ENCODE data around the gene PRMT1.

Gene PRMT1

GRCh38 chr19:49651820-49652550, 25.1 kb upstream of the PRMT1 start:
- no peak for DNase-seq

GRCh38 chr19:49652551-49653465, 24.3 kb upstream of the PRMT1 start:
- DNase-seq = no peak

DNA sequence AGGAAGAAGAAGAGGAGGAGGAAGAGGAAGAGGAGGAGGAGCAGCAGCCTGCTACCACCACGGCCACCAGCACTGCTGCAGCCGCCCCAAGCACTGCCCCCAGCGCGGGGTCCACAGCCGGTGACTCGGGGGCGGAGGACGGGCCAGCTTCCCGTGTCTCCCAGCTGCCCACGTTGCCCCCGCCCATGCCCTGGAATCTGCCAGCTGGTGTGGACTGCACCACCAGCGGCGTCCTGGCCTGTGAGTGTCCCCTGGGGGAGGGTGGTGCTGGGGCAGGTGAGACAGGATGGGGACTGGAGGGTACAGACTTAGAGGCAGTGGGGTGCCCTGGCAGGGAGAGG, 23.6 kb upstream of the PRMT1 start:
- no peak for DNase-seq

DNA sequence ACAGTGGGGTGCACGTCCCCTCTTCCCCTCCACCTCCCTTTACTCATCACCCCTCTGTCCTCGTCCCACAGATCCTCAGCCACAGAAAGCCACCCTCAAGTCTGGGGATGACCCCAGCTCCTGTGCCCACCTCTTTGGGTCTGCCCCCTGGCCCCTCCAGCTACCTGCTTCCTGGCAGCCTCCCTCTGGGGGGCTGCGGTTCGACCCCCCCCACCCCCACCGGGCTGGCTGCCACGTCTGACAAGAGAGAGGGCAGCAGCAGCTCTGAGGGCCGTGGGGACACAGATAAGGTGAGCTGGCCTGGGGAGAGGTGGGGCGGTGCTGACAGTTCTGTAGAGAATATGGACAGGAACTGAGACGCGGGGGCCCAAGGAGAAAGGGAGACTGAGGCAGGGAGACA, 22.5 kb upstream of the PRMT1 start:
- no peak for DNase-seq

GRCh38 chr19:49655570-49656455, 21.3 kb upstream of the PRMT1 start:
- no peak for DNase-seq

GRCh38 chr19:49656456-49657109, 20.5 kb upstream of the PRMT1 start:
- DNase-seq = no peak

GRCh38 chr19:49657493-49658138, 19.5 kb upstream of the PRMT1 start:
- no peak for DNase-seq

DNA sequence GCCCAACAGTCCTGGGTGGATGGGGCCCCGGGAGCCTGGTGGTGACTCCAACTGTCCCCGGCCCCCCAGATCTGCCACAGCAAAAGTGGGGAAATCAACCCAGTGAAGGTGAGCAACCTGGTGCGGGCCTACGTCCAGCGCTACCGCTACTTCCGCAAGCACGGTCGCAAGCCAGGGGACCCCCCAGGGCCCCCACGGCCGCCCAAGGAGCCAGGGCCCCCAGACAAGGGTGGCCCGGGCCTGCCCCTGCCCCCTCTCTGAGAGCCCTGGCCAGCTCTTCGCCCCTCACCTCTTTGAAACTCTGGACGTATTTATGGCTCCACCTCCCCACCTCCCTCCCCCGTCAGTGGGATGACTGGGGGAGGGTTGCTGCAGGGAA, 18.9 kb upstream of the PRMT1 start:
- no peak for DNase-seq

DNA sequence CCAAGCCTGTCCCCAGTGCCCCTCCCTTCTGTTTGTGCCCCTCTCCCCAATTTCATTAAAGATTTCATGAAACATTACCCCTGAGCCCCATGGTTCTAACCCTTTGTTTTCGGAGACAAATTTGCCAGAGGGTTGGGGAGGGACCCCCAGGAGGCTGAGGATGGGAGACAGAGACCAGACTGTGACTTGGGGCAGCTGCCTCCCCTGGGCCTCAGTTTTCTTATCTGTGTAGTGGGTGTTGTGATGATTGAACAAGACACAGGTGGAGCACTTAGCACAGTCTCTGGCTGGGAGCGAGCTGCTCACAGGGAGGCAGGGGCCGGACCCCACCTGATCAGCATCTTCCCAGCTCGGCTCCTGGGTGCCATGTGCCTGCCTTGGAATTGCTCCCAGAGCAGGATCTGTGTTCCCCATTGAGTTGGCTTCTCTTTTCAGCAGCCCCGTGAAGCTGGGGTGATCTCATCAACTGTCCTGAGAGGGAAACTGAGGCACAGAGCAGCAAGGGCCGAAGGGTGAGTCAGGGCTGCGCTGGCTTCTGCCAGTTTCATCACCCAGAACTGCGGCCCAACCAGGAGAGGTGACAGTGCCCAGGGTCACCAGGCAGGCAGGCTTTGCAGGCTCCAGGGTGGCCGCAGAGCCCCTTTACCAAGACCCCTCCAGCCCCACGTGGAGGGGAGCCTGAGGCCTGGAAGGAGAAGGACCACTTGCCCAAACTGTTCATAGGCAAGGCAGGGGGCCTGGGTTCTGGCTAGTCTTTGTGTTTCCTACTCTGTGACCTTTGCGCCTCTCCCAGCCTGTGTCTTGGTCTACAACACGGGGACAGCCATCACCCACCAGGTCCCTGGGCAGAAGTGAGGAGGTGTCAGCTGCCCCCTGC, 18.3 kb upstream of the PRMT1 start:
- no peak for DNase-seq

- no peak for DNase-seq
Measured at GRCh38 chr19:49660338-49660961, 16.6 kb upstream of the PRMT1 start.

DNA sequence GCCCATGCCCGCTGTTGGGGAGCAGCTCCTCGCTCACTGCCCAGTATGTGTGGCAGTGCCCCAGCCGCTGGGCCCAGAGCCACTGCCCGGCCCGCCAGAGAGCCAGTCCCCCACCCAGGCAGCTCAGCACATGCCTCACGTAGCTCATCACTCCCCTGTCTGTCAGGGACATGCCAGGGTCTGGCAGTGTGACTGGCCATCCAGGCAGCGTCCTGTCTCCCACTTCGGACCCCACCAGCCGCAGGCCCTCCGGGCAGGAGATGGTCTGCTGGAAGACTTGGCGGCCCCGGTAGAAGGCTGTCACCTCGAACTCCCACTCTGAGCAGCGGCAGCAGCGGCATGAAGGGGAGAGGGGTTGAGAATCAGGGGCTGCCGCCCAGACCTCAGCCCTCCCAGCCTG, 15.1 kb upstream of the PRMT1 start:
- DNase-seq = no peak

DNA sequence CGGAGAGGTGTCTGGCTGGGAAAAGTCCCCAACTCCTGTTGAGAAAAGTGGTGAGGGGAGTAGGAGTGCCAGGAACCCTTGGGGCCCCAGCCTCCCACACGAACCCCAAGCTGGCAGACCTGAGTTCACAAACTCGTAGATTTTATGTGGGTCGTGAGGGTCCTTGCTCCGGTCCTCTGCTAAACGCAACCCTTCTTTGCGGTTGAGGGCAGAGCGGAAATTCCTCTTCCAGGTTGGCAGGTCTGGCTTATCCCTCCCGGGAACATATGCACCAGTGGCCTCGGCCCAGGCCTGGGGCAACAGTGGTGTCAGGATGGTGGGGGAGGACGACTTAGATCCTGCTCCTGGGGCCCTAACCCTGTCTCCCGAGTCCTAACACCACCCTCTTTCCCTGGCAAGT, 13.8 kb upstream of the PRMT1 start:
- DNase-seq = no peak

GRCh38 chr19:49664171-49665035, 12.7 kb upstream of the PRMT1 start:
- peak; percentile 69 for DNase-seq

DNA sequence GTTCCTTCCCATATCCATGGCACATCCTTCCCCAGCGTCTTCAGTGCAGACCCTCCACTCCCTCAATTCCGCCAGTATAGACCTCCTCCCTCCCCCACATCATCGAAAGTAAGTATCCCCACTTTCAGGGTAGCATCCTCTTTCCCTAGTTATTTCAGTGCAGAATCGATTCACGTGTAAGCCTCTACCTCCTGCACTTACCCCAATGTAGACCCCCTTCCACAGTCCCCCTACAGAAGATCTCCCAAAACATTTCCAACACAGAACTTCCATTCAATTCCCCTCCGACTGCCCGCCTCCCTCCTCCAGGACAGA, 12.1 kb upstream of the PRMT1 start:
- DNase-seq = no peak

DNA sequence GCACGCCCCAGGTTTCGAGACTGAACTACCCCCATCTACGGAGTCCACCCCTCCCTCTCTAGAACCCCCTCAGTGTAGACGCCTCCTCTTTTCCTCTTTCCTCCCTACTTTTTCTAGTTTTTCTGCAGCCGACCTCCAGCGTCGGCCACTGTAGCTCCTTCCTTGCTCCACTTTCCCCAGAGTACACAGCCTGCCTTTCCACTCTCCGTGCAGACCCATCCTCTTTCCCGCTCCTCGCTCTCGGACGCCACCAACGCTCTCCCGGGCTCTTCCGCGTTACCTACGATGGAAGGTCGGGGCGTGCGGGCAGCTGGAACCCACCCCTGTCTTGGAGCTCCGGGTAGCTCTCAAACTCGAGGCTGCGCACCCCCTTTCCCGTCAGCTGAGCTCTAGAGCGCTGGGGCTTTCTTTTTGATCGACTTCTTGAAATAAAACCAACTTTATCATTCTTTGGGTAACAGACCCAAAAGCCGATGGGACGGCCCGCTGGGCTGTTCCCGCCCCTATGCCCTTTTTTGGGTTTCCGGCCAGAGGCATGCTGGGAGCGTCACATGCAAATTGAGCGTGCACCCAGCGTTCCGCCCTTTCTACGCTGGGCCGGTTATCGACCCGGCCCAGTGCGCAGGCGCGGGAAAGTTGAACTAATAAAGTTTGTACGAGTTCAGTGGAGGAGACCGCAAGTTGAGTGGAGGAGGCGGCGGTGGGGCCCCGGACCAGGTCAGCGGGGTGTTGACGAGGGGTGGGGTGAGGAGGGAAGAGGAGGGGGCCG, 11.5 kb upstream of the PRMT1 start, which contains the start of the genes BCL2L12 and IRF3:
TSS of gene BCL2L12 (plus strand) at position 583 of the 769 bp plus-strand sequence. CDS start 760 bp downstream, outside the sequence.
TSS of gene IRF3 (minus strand) at position 507 of the 769 bp plus-strand sequence. CDS start 1,019 bp downstream, outside the sequence.
- peak; percentile 92 for DNase-seq

DNA sequence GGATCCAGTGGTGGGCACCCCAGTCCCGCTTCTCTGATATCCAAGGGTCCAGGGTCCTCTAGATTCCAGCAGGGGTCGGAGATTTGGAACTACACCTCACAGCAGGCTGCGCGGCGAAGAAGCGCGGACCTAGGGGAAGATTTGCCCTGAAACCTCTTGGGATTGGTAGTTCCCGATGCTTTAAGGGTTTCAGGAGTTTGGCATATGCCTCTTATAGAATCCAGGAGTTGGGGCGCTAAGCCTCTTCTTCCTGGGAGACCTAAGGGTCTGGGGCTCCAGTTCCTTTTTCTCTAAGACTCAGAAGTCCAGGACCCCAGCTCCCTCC, 11.0 kb upstream of the PRMT1 start:
- DNase-seq = no peak

DNA sequence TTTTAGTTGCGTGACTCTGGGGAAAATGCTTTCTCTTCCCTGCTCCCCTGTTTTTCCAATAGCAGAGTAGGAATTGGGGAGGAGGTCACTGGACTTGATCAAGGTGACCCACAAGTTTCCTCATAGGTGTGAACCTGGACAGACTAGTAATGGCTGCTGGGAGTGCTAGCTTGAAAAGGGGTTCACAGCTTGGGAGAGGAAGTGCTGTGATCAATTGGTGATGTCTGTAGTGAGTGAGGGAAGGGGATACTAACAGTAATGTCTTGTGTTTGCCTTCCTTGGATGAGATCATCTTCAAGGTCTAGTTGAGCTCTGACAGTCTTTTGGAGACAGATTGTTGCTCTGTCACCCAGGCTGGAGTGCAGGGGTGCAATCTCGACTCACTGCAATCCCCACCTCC, 9.6 kb upstream of the PRMT1 start:
- DNase-seq = no peak

- no peak for DNase-seq
Measured at GRCh38 chr19:49669516-49669915, 7.6 kb upstream of the PRMT1 start.
